ENCODE measurements around the gene ZMYM2. TPM values are rescaled to one million over a fixed set of nuclear protein-coding genes. Genes with fewer than 3 reads are reported as not detected.

ZMYM2 gene
- total RNA-seq, 1 experiment from 2014 or later = 91.1 TPM

DNA sequence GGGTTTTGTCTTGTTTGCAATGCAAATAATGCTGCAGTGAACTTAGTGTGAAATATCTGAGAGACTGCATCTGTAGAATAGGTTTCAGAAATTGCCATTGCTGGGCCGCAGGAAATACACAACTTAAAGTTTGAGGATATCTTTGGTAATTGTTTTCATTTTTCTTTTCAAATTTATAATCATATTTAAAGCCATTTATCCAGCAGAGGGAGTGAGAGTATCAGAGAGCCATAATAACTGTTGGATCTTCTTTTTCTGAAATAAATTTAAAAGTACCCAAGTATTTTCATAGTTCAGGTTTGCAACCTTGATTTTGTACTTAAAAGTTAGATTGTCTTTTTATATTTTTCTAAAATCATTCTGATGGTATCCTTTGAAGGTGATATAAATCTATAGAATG lies 99.4 kb downstream of the ZMYM2 start:
- H3K27me3 Mint-ChIP-seq (ENCODE audit: insufficient read depth, unreplicated experiment) = no peaks in the 10 kb centered on the region
- Histone ChIP-seq H3K27me3 (replicated peaks; ENCODE audit: control insufficient read depth, insufficient read depth, low read length) (no peaks in the 10 kb centered on the region), H3K9me3 (no peaks in the 10 kb centered on the region), H3K4me3 (ENCODE audit: low read depth, low read length) (no peak overlapping the region), H3K4me1 (no peaks in the 10 kb centered on the region), H3K36me3 (ENCODE audit: control insufficient read depth, insufficient read depth, low read length) (peaks cover 7% of the 10 kb centered on the region)
- CTCF ChIA-PET = no interaction called here
- peaks cover 78% of the 10 kb centered on the region for H3K36me3 Mint-ChIP-seq (ENCODE audit: insufficient read depth, unreplicated experiment)
- no peaks in the 10 kb centered on the region for H3K9me3 Mint-ChIP-seq (ENCODE audit: unreplicated experiment)
- intact Hi-C loops (cut with micrococcal nuclease; ENCODE audit: unreplicated experiment) = no loop called here
- no peak overlapping the region for H3K27ac Mint-ChIP-seq (ENCODE audit: unreplicated experiment)
- POLR2A ChIA-PET = no interaction called here
- H3K4me3 Mint-ChIP-seq (ENCODE audit: unreplicated experiment) = no peak overlapping the region
- no peak for TF ChIP-seq CTCF (IDR thresholded peaks at IDR 0.05; ENCODE audit: insufficient read depth in 1 of 2, low read depth in 1 of 2, low read length in 1 of 2, severe bottlenecking in 1 of 2, unreplicated experiment in 1 of 2)
- no TSS peak for BruUV-seq (replicated peaks)
- DNase-seq = no peak
- no peaks in the 10 kb centered on the region for H3K4me1 Mint-ChIP-seq (ENCODE audit: low read depth, unreplicated experiment)

DNA sequence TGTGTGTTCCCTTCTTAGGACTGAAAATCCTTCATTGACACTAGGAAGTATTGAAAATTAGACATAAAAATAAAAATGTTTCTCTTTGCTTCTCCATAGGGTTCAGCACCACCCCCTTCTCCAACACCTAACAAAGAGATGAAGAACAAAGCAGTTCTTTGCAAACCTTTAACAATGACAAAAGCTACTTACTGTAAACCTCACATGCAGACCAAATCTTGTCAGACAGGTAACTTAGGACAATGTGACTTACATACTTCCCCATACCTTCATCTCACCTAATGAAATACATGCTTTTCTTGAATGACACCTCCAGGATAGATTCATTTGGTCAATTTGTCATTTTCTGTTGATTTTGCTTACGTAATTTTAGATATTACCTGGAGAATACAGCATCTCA lies 99.9 kb downstream of the ZMYM2 start:
- no peak overlapping the region for H3K27ac Mint-ChIP-seq (ENCODE audit: unreplicated experiment)
- H3K4me3 Mint-ChIP-seq (ENCODE audit: unreplicated experiment) = no peak overlapping the region
- intact Hi-C loops (cut with micrococcal nuclease; ENCODE audit: unreplicated experiment) = no loop called here
- H3K9me3 Mint-ChIP-seq (ENCODE audit: unreplicated experiment) = no peaks in the 10 kb centered on the region
- peaks cover 79% of the 10 kb centered on the region for H3K36me3 Mint-ChIP-seq (ENCODE audit: insufficient read depth, unreplicated experiment)
- H3K27me3 Mint-ChIP-seq (ENCODE audit: insufficient read depth, unreplicated experiment) = no peaks in the 10 kb centered on the region
- Histone ChIP-seq H3K27me3 (replicated peaks; ENCODE audit: control insufficient read depth, insufficient read depth, low read length) (no peaks in the 10 kb centered on the region), H3K36me3 (ENCODE audit: control insufficient read depth, insufficient read depth, low read length) (peaks cover 7% of the 10 kb centered on the region), H3K4me3 (ENCODE audit: low read depth, low read length) (no peak overlapping the region), H3K9me3 (no peaks in the 10 kb centered on the region), H3K4me1 (no peaks in the 10 kb centered on the region)
- BruUV-seq (replicated peaks) = no TSS peak
- no peak for DNase-seq
- POLR2A ChIA-PET = no interaction called here
- no peaks in the 10 kb centered on the region for H3K4me1 Mint-ChIP-seq (ENCODE audit: low read depth, unreplicated experiment)
- no peak for TF ChIP-seq CTCF (IDR thresholded peaks at IDR 0.05; ENCODE audit: insufficient read depth in 1 of 2, low read depth in 1 of 2, low read length in 1 of 2, severe bottlenecking in 1 of 2, unreplicated experiment in 1 of 2)
- CTCF ChIA-PET = no interaction called here

- peaks cover 7% of the 10 kb centered on the region for H3K36me3 ChIP-seq (ENCODE audit: control insufficient read depth, insufficient read depth, low read length)
- ChIA-PET CTCF (no interaction called here), POLR2A (no interaction called here)
- no peaks in the 10 kb centered on the region for H3K4me1 Mint-ChIP-seq (ENCODE audit: low read depth, unreplicated experiment)
- no peak overlapping the region for H3K27ac Mint-ChIP-seq (ENCODE audit: unreplicated experiment)
- intact Hi-C loops (cut with micrococcal nuclease; ENCODE audit: unreplicated experiment) = loop anchor here (10.0 kb wide), 1 partner anchor 199 kb away; the partner anchor contains the start of gene ZMYM5
- no peaks in the 10 kb centered on the region for H3K4me1 ChIP-seq
- no peaks in the 10 kb centered on the region for H3K9me3 Mint-ChIP-seq (ENCODE audit: unreplicated experiment)
- no TSS peak for BruUV-seq (replicated peaks)
- H3K27me3 ChIP-seq (replicated peaks; ENCODE audit: control insufficient read depth, insufficient read depth, low read length) = no peaks in the 10 kb centered on the region
- TF ChIP-seq CTCF (IDR thresholded peaks at IDR 0.05; ENCODE audit: insufficient read depth in 1 of 2, low read depth in 1 of 2, low read length in 1 of 2, severe bottlenecking in 1 of 2, unreplicated experiment in 1 of 2) = no peak
- H3K4me3 Mint-ChIP-seq (ENCODE audit: unreplicated experiment) = no peak overlapping the region
- H3K36me3 Mint-ChIP-seq (ENCODE audit: insufficient read depth, unreplicated experiment) = peaks cover 58% of the 10 kb centered on the region
- DNase-seq = no peak
- H3K9me3 ChIP-seq = no peaks in the 10 kb centered on the region
- no peaks in the 10 kb centered on the region for H3K27me3 Mint-ChIP-seq (ENCODE audit: insufficient read depth, unreplicated experiment)
- no peak overlapping the region for H3K4me3 ChIP-seq (ENCODE audit: low read depth, low read length)
Observed at GRCh38 chr13:20064128-20064527, 105.6 kb downstream of the ZMYM2 start.

Measured in Caco-2 (cell line).